Endothelial cell (in vitro differentiated cells): ENCODE results near the gene CACNA1C. TPM values are rescaled to one million over a fixed set of nuclear protein-coding genes. Genes with fewer than 3 reads are reported as not detected.

Experiments
- DNase-seq: peaks from one replicate; pipeline ENCODE4 v3.0.0; 2021; ENCODE audit warnings: low spot score
- H3K27ac Mint-ChIP-seq: one replicate; pipeline ENCODE4 v1.8.0; 2021; ENCODE audit warnings: mixed read lengths, inconsistent platforms; ENCODE audit not compliant: unreplicated experiment
- H3K27me3 Mint-ChIP-seq: one replicate; pipeline ENCODE4 v1.8.0; 2021; ENCODE audit warnings: mild to moderate bottlenecking, moderate library complexity, mixed read lengths, inconsistent platforms; ENCODE audit not compliant: unreplicated experiment
- H3K36me3 Mint-ChIP-seq: one replicate; pipeline ENCODE4 v1.8.0; 2021; ENCODE audit warnings: mild to moderate bottlenecking, low read depth, mixed read lengths, inconsistent platforms; ENCODE audit not compliant: unreplicated experiment
- H3K4me1 Mint-ChIP-seq: one replicate; pipeline ENCODE4 v1.8.0; 2021; ENCODE audit warnings: mild to moderate bottlenecking, mixed read lengths, inconsistent platforms; ENCODE audit not compliant: unreplicated experiment
- H3K4me3 Mint-ChIP-seq: one replicate; pipeline ENCODE4 v1.8.0; 2021; ENCODE audit warnings: mild to moderate bottlenecking, mixed read lengths, inconsistent platforms; ENCODE audit not compliant: unreplicated experiment
- H3K9me3 Mint-ChIP-seq: one replicate; pipeline ENCODE4 v1.8.0; 2021; ENCODE audit warnings: mixed read lengths, inconsistent platforms; ENCODE audit not compliant: unreplicated experiment
- CTCF ChIP-seq: fragments of 200-600 bp; sonication (generic); IDR thresholded peaks from one replicate; pipeline ENCODE4 v1.5.0; 2021; ENCODE audit warnings: antibody characterized with exemption; ENCODE audit not compliant: unreplicated experiment
- total RNA-seq: library from RNA; stranded (reverse); fragmentation: NEBNext Ultra II Directional; extraction: Animal tissue kit (Norgen Biotek cat#: 25700); gene quantifications from one replicate; pipeline ENCODE4 v1.2.1, GENCODE V29; 2021; ENCODE audit not compliant: unreplicated experiment

CACNA1C gene
- total RNA-seq, 1 donor from 2014 or later: 11.1 TPM

- Mint-ChIP-seq H3K27me3 (peaks cover 7% of the 10 kb centered on the region), H3K4me1 (peaks cover 7% of the 10 kb centered on the region)
- no peak for DNase-seq
These were observed 6.0 kb downstream of the CACNA1C start for GRCh38 chr12:2058837-2059236.

GRCh38 chr12:2061402-2061801 lies 8.6 kb downstream of the CACNA1C start:
- H3K4me3 Mint-ChIP-seq: no peak overlapping the region
- TF ChIP-seq CTCF: no peak
- peaks cover 7% of the 10 kb centered on the region for H3K4me1 Mint-ChIP-seq
- peaks cover 11% of the 10 kb centered on the region for H3K36me3 Mint-ChIP-seq
- H3K27ac Mint-ChIP-seq: no peak overlapping the region
- DNase-seq: no peak
- H3K27me3 Mint-ChIP-seq: no peaks in the 10 kb centered on the region
- no peaks in the 10 kb centered on the region for H3K9me3 Mint-ChIP-seq

More at GRCh38 chr12:2058837-2059236, 6.0 kb downstream of the CACNA1C start:
- H3K9me3 Mint-ChIP-seq: no peaks in the 10 kb centered on the region
- no peak for TF ChIP-seq CTCF
- no peak overlapping the region for H3K4me3 Mint-ChIP-seq
- peaks cover 5% of the 10 kb centered on the region for H3K36me3 Mint-ChIP-seq
- H3K27ac Mint-ChIP-seq: no peak overlapping the region

GRCh38 chr12:2064071-2064507 lies 11.3 kb downstream of the CACNA1C start:
- H3K4me3 Mint-ChIP-seq: no peak overlapping the region
- no peak for DNase-seq
- H3K36me3 Mint-ChIP-seq: peaks cover 18% of the 10 kb centered on the region
- no peak for TF ChIP-seq CTCF
- H3K27me3 Mint-ChIP-seq: no peaks in the 10 kb centered on the region
- peaks cover under 1% of the 10 kb centered on the region for H3K9me3 Mint-ChIP-seq
- peaks cover 7% of the 10 kb centered on the region for H3K4me1 Mint-ChIP-seq
- H3K27ac Mint-ChIP-seq: no peak overlapping the region

- H3K4me1 Mint-ChIP-seq: peaks cover 7% of the 10 kb centered on the region
- H3K4me3 Mint-ChIP-seq: no peak overlapping the region
- peaks cover 12% of the 10 kb centered on the region for H3K9me3 Mint-ChIP-seq
- no peak for TF ChIP-seq CTCF
- DNase-seq: no peak
- H3K27ac Mint-ChIP-seq: no peak overlapping the region
- peaks cover 25% of the 10 kb centered on the region for H3K36me3 Mint-ChIP-seq
- H3K27me3 Mint-ChIP-seq: peaks cover 1% of the 10 kb centered on the region
These were observed 15.9 kb downstream of the CACNA1C start for GRCh38 chr12:2068653-2069052.

- peaks cover 12% of the 10 kb centered on the region for H3K9me3 Mint-ChIP-seq
- no peak overlapping the region for H3K4me3 Mint-ChIP-seq
- no peak for TF ChIP-seq CTCF
- peaks cover 23% of the 10 kb centered on the region for H3K36me3 Mint-ChIP-seq
- H3K27me3 Mint-ChIP-seq: peaks cover 1% of the 10 kb centered on the region
- H3K4me1 Mint-ChIP-seq: no peaks in the 10 kb centered on the region
- no peak for DNase-seq
- no peak overlapping the region for H3K27ac Mint-ChIP-seq
These were observed 17.8 kb downstream of the CACNA1C start for GRCh38 chr12:2070440-2071045.
